HepG2 (cell line): ENCODE results near the gene SLC25A11. TPM values are rescaled to one million over a fixed set of nuclear protein-coding genes. Genes with fewer than 3 reads are reported as not detected.

ENCODE experiments used
- ATAC-seq: fragments of 200-7000 bp; cut with Tn5 transposase; 3 replicates; pipeline ENCODE4 v1.9.1; 2020; ENCODE audit warnings: mild to moderate bottlenecking, moderate library complexity
- BruUV-seq: library from RNA; stranded (reverse); fragments of 400-500 nt; replicated peaks from 2 replicates; lab custom pipeline; 2021; lab: Mats Ljungman, UMichigan
- CTCF ChIA-PET: fragments of 300-600 bp; formaldehyde crosslinking; extraction: SDS; loops from one replicate; lab custom pipeline; 2021; ENCODE audit warnings: low total read pairs, inconsistent platforms, low intra/inter-chr PET ratio; lab: Yijun Ruan, JAX
- POLR2A ChIA-PET: fragments of 350-600 bp; sonication (Branson Sonifier 250); formaldehyde crosslinking; loops from one replicate; lab custom pipeline; 2020; ENCODE audit warnings: antibody characterized with exemption, inconsistent platforms; lab: Yijun Ruan, JAX
- DNase-seq: peaks from one replicate; pipeline ENCODE4 v3.0.0-alpha.2; 2015; ENCODE audit warnings: low spot score
- FAIRE-seq: peaks from 3 replicates; lab custom pipeline; 2011; peaks lifted over from hg19 to GRCh38; lab: Jason Lieb, UNC
- H2AFZ ChIP-seq: one replicate; pipeline ENCODE4 v1.6.1; 2011; ENCODE audit warnings: low read length, inconsistent platforms
- H3K27ac ChIP-seq: fragments of 300-600 bp; 3 replicates; pipeline ENCODE4 v1.8.0; 2011; ENCODE audit warnings: mixed run types, mild to moderate bottlenecking, mixed read lengths, low read length, inconsistent platforms; ENCODE audit not compliant: insufficient read depth; ENCODE audit errors: extremely low read length
- H3K27me3 ChIP-seq, 2 experiments: fragments of 200-600 bp in 1 of 2; 2 replicates in 1 of 2; 3 replicates in 1 of 2; pipeline versions ENCODE4 v1.6.0 to v1.8.0; 2011; ENCODE audit warnings: low read length in 2 of 2, mild to moderate bottlenecking in 2 of 2, moderate library complexity in 2 of 2, inconsistent platforms in 1 of 2; ENCODE audit not compliant: insufficient read depth in 2 of 2, control insufficient read depth in 1 of 2
- H3K36me3 ChIP-seq, 2 experiments: fragments of 200-600 bp in 1 of 2; replicated peaks in 1 of 2; 2 replicates in 1 of 2; 3 replicates in 1 of 2; pipeline versions ENCODE4 v1.5.1 to v1.8.0; 2011; ENCODE audit warnings: low read length in 2 of 2, inconsistent platforms in 1 of 2; ENCODE audit not compliant: insufficient read depth in 2 of 2, control insufficient read depth in 1 of 2
- H3K4me1 ChIP-seq: 2 replicates; pipeline ENCODE4 v1.5.1; 2012; ENCODE audit warnings: low read length, inconsistent platforms; ENCODE audit not compliant: insufficient read depth
- H3K4me2 ChIP-seq: 2 replicates; pipeline ENCODE4 v1.6.0; 2011; ENCODE audit warnings: low read depth, low read length, inconsistent platforms
- H3K4me3 ChIP-seq, 3 experiments: fragments of 200-600 bp in 1 of 3; sonication (generic), shearing (Covaris generic) in 1 of 3; replicated peaks in 1 of 3; 2 replicates each; pipeline ENCODE4 v1.5.1; 2011 to 2016; ENCODE audit warnings: low read length in 3 of 3, inconsistent platforms in 2 of 3, low read depth in 2 of 3, mild to moderate bottlenecking in 2 of 3, control low read depth in 1 of 3, mixed read lengths in 1 of 3; ENCODE audit not compliant: insufficient read depth in 1 of 3
- H3K79me2 ChIP-seq: one replicate; pipeline ENCODE4 v1.6.1; 2011; ENCODE audit warnings: low read length, inconsistent platforms; ENCODE audit not compliant: insufficient read depth
- H3K9ac ChIP-seq: 2 replicates; pipeline ENCODE4 v1.6.0; 2011; ENCODE audit warnings: mild to moderate bottlenecking, low read depth, low read length, inconsistent platforms; ENCODE audit not compliant: insufficient read depth
- H3K9me3 ChIP-seq: 2 replicates; pipeline ENCODE4 v1.5.1; 2012; ENCODE audit warnings: mild to moderate bottlenecking, low read length
- H4K20me1 ChIP-seq: 2 replicates; pipeline ENCODE4 v1.6.0; 2011; ENCODE audit warnings: inconsistent platforms, mild to moderate bottlenecking, low read length, moderate library complexity; ENCODE audit not compliant: insufficient read depth
- ATF4 ChIP-seq, 2 experiments: fragments of 450-650 bp in 1 of 2; sonication (generic) in 1 of 2; formaldehyde crosslinking; IDR thresholded peaks; 2 replicates each; pipeline versions ENCODE4 v1.5.0 to v1.8.0; 2020 to 2022; ENCODE audit warnings: mild to moderate bottlenecking in 1 of 2, missing genetic modification reagents in 1 of 2
- CTCF ChIP-seq: sonication (generic); formaldehyde crosslinking; IDR thresholded peaks from 2 replicates; pipeline ENCODE4 v1.5.0; 2020; ENCODE audit warnings: mild to moderate bottlenecking, missing genetic modification reagents, moderate library complexity
- DNMT1 ChIP-seq: sonication (generic); formaldehyde crosslinking; IDR thresholded peaks from 2 replicates; pipeline ENCODE4 v1.5.1; 2020; ENCODE audit warnings: mild to moderate bottlenecking, missing genetic modification reagents
- HNRNPL ChIP-seq: fragments of 200-400 bp; formaldehyde crosslinking; IDR thresholded peaks from 2 replicates; pipeline ENCODE4 v1.6.1; 2017; ENCODE audit warnings: mild to moderate bottlenecking, low read depth, low read length
- IKZF5 ChIP-seq: IDR thresholded peaks from 2 replicates; pipeline ENCODE4 v1.6.1; 2018; ENCODE audit warnings: missing genetic modification reagents, mild to moderate bottlenecking, missing compliant biosample characterization
- POLR2A ChIP-seq, 2 experiments: IDR thresholded peaks; 2 replicates each; pipeline ENCODE4 v1.6.1; 2011; ENCODE audit warnings: low read depth in 2 of 2, low read length in 2 of 2, mild to moderate bottlenecking in 1 of 2, moderate library complexity in 1 of 2; ENCODE audit not compliant: insufficient read depth in 1 of 2
- PRDM15 ChIP-seq: sonication (generic); formaldehyde crosslinking; IDR thresholded peaks from 2 replicates; pipeline ENCODE4 v1.4.0; 2020; ENCODE audit warnings: missing genetic modification reagents
- SAP130 ChIP-seq: IDR thresholded peaks from 2 replicates; pipeline ENCODE4 v1.6.1; 2016; ENCODE audit warnings: low read depth
- SIX4 ChIP-seq: sonication (generic); formaldehyde crosslinking; IDR thresholded peaks from 2 replicates; pipeline ENCODE4 v1.4.0; 2020; ENCODE audit warnings: missing genetic modification reagents
- SSRP1 ChIP-seq: IDR thresholded peaks from 2 replicates; pipeline ENCODE4 v1.6.1; 2016; ENCODE audit warnings: control low read depth
- TEAD3 ChIP-seq: optimal IDR thresholded peaks from 2 replicates; pipeline ENCODE3; 2016; ENCODE audit warnings: borderline replicate concordance
- ZBTB44 ChIP-seq: sonication (generic); formaldehyde crosslinking; IDR thresholded peaks from 2 replicates; pipeline ENCODE4 v1.4.0; 2020; ENCODE audit warnings: missing genetic modification reagents
- ZNF337 ChIP-seq: sonication (generic); formaldehyde crosslinking; IDR thresholded peaks from 2 replicates; pipeline ENCODE4 v1.5.1; 2020; ENCODE audit warnings: missing genetic modification reagents, low read depth, mild to moderate bottlenecking, borderline replicate concordance
- ZNF652 ChIP-seq: IDR thresholded peaks from 2 replicates; pipeline ENCODE4 v1.6.1; 2016; ENCODE audit warnings: low read depth, borderline replicate concordance
- WGBS: methylation state at CpG from one replicate; pipeline ENCODE4 v1.1.6; 2017; ENCODE audit warnings: low lambda C conversion rate; 5-methylcytosine and 5-hydroxymethylcytosine counted together
- in situ Hi-C: cut with HindIII; loops from 2 replicates; pipeline ENCODE4 v1.10.0; 2017; ENCODE audit warnings: low pct_unique_long_range_greater_than_20kb; ENCODE audit not compliant: extremely low pct_ligation_motif_present
- intact Hi-C: fragments of 100-400 bp; cut with micrococcal nuclease; formaldehyde crosslinking; loops from one replicate; pipeline ENCODE4 v1.10.0; 2022; ENCODE audit not compliant: unreplicated experiment
- polyA plus RNA-seq, 8 experiments: library from polyadenylated mRNA; depleted of rRNA in 3 of 8; stranded (reverse) in 7 of 8; unstranded in 1 of 8; fragments of >200 nt; fragmentation: Illumina TruSeq in 4 of 8; extraction: Trizol in 4 of 8; gene quantifications; 2 replicates each; pipeline versions ENCODE4 v1.2.1 to v1.2.3, GENCODE V29; 2011 to 2016; ENCODE audit warnings: low read depth in 4 of 8, missing spikeins in 1 of 8, mixed read lengths in 1 of 8; ENCODE audit not compliant: insufficient read depth in 1 of 8
- total RNA-seq, 5 experiments: library from RNA; depleted of rRNA; stranded (reverse); fragments of >200 nt; fragmentation: Illumina TruSeq; extraction: Trizol; gene quantifications; 2 replicates each; pipeline ENCODE4 v1.2.3, GENCODE V29; 2016; ENCODE audit warnings: low read depth in 1 of 5

Gene SLC25A11
- total and polyA plus RNA-seq, 2 of the 13 experiments (the other 11 are each of a cell fraction or from before 2014, with no cell fraction given): 35.4 to 47.2 TPM

- Histone ChIP-seq H3K79me2 (peaks cover 61% of the 10 kb centered on the region), H3K4me2 (peak overlapping the region; percentile 96; the same call in 1 of the 2 replicates), H3K27ac (peak overlapping the region; percentile 38), H3K27me3 (no peaks in the 10 kb centered on the region; a peak in 1 of 5 replicates), H2AFZ (no peak overlapping the region), H3K36me3 (peaks cover 18 to 37% of the 10 kb centered on the region in 2 experiments), H3K4me1 (peaks cover 38% of the 10 kb centered on the region), H3K9me3 (no peaks in the 10 kb centered on the region), H4K20me1 (peaks cover 33% of the 10 kb centered on the region), H3K4me3 (peak overlapping the region in 2 of 3 experiments; percentile 20 to 100; a peak in 2 of 6 replicates), H3K9ac (no peak overlapping the region)
- ChIA-PET CTCF (no interaction called here), POLR2A (interaction anchor here (1.2 to 10.0 kb wide), 3 partner anchors 22 to 224 kb away, joined by 3 to 273 read pairs (median 6); partner anchors contain the start of gene SPAG7)
- ATAC-seq (no peak), DNase-seq (peak; percentile 59), FAIRE-seq (peak; percentile 43)
- in situ Hi-C loops (no loop called here), intact Hi-C loops (no loop called here)
- BruUV-seq: no TSS peak
- WGBS: 71% methylated on average over 7 of the region's 7 CpGs
- no peak for TF ChIP-seq PRDM15 (CRISPR knock-in tag)
- TF ChIP-seq ZBTB44 (CRISPR knock-in tag): no peak
- TF ChIP-seq HNRNPL: 0 out of 2 replicates have a peak, but pooled peaks have one; percentile 17
- TF ChIP-seq ATF4 (CRISPR knock-in tag; IDR thresholded peaks at IDR 0.05): peak in 1 of 2 experiments; percentile 38; a peak in 1 of 4 replicates
- peak; percentile 88 for TF ChIP-seq ZNF652
- peak; percentile 86; the same call in 1 of the 2 replicates for TF ChIP-seq SSRP1 (CRISPR knock-in tag)
- TF ChIP-seq ZNF337 (CRISPR knock-in tag): no peak
- 0 out of 2 replicates have a peak, but pooled peaks have one; percentile 5 for TF ChIP-seq CTCF (CRISPR knock-in tag)
- peak in 1 of 2 experiments; percentile 73; a peak in 2 of 4 replicates for TF ChIP-seq POLR2A (IDR thresholded peaks at IDR 0.05; ENCODE audit: insufficient read depth in 1 of 2, low read depth in 2 of 2, low read length in 2 of 2)
- TF ChIP-seq IKZF5 (CRISPR knock-in tag): 0 out of 2 replicates have a peak, but pooled peaks have one; percentile 22
- no peak for TF ChIP-seq DNMT1 (CRISPR knock-in tag)
- peak; percentile 11; the same call in 1 of the 2 replicates for TF ChIP-seq SIX4
- TF ChIP-seq TEAD3 (CRISPR knock-in tag): peak; percentile 49
- peak; percentile 61 for TF ChIP-seq SAP130 (CRISPR knock-in tag)
These were observed 5.5 kb upstream of the SLC25A11 start for GRCh38 chr17:4945176-4945943.
